ENCODE measurements around the gene GPR15.

DNA sequence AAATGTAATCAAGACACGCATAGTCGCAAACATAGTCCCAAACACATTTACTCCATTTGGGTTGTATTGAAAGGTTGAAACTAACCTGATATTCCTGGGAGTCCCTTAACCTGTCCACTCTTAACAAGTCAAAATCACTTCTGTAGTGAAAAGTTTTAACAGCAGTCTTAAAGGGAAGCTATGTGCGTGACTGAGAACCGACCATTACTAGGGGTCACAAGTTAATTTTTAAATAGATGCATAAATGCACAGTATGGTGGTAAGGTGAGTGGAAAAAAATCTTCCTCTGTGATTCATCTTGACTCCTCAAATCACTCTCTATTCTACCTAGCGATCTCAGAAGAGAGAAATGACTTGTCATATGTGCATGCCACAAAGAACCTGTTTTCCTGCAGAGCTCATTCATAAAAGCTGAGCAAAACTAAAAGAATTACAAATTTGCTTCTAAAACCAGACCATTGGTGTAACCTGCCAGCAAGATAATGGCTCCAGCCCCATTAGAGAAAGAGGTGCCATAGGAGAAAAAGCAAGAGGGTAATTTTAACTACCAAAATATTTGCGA, 4.8 kb downstream of the GPR15 start:
- no peak for TF ChIP-seq CTCF (IDR thresholded peaks at IDR 0.05)
- no peak for TF ChIP-seq POLR2A (IDR thresholded peaks at IDR 0.05)
